Neutrophil (primary cell): ENCODE measurements around the gene NXNL1.

Experiments used
- H3K27ac ChIP-seq: fragments of 200-600 bp; sonication (generic); 2 replicates; pipeline ENCODE4 v1.5.1; 2016; ENCODE audit warnings: mild to moderate bottlenecking, moderate library complexity
- H3K27me3 ChIP-seq: fragments of 200-600 bp; sonication (generic); 2 replicates; pipeline ENCODE4 v1.6.0; 2016; ENCODE audit warnings: mild to moderate bottlenecking
- H3K36me3 ChIP-seq: fragments of 200-600 bp; sonication (generic); 2 replicates; pipeline ENCODE4 v1.5.1; 2017
- H3K4me1 ChIP-seq, 2 experiments: fragments of 200-600 bp in 1 of 2; sonication (generic) in 1 of 2; 1 replicate in 1 of 2; 2 replicates in 1 of 2; pipeline versions ENCODE4 v1.5.1 to v1.6.1; 2013 to 2016; ENCODE audit warnings: low read depth in 1 of 2, low read length in 1 of 2, mild to moderate bottlenecking in 1 of 2, moderate library complexity in 1 of 2; ENCODE audit not compliant: control insufficient read depth in 1 of 2, insufficient read depth in 1 of 2
- H3K4me3 ChIP-seq, 2 experiments: fragments of 200-600 bp in 1 of 2; sonication (generic) in 1 of 2; 1 replicate in 1 of 2; 2 replicates in 1 of 2; pipeline ENCODE4 v1.5.1; 2013 to 2016; ENCODE audit warnings: low read depth in 1 of 2, low read length in 1 of 2, mild to moderate bottlenecking in 1 of 2, moderate library complexity in 1 of 2
- H3K9me3 ChIP-seq: fragments of 200-600 bp; sonication (generic); 2 replicates; pipeline ENCODE4 v1.5.1; 2016
- TF ChIP-seq, protein P1 (sequence below): fragments of 200-600 bp; sonication (generic); IDR thresholded peaks from 2 replicates; pipeline ENCODE4 v1.5.1; 2016; ENCODE audit warnings: antibody characterized with exemption

The NXNL1 gene

DNA sequence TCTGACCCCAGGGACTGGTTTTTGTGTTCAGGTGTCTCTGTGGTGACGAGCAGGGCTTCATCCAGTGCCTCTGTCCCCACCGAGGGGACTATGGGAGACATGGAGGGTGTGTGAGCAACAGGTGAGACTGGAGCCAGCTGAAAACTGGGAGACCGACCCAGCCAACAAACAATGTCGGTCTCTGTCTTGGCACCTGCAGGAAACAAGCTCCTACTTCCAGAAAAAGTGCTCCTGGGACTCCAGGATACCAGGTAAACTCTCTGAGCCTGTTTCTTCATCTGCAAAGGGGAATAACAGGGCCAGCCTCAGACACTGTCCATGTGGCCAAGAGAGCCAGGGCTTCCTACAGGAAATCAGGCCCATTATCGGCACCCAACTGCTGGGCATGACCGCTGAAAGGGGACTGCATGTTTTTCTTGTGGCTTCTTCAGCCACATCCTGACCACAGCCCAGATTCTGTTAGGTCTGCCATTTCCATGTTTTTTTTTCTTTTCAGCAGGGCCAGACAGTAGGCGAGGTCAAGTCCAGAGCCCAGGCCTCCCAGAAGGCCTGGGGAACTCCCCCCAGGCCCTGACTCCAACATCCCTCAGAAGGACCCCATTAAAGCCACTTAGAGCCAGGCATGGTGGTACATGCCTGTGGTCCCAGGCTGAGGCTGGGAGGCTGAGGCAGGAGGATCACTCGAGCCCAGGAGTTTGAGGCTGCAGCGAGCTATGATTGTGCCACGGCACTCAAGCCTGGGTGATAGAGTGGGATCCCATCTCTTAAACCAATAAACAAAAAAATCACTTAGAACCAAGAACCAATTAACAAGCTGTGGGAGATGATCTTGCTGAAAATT is 54.5 kb downstream of the NXNL1 start:
- Histone ChIP-seq H3K4me1 (peaks cover 32 to 50% of the 10 kb centered on the region in 2 experiments), H3K27me3 (no peaks in the 10 kb centered on the region), H3K4me3 (peak overlapping the region; percentile 60 to 70)

More for the DNA sequence above, 54.5 kb downstream of the NXNL1 start:
- Histone ChIP-seq H3K36me3 (peaks cover 3% of the 10 kb centered on the region), H3K9me3 (no peaks in the 10 kb centered on the region), H3K27ac (peak overlapping the region; percentile 92)
- TF ChIP-seq, protein P1, sequence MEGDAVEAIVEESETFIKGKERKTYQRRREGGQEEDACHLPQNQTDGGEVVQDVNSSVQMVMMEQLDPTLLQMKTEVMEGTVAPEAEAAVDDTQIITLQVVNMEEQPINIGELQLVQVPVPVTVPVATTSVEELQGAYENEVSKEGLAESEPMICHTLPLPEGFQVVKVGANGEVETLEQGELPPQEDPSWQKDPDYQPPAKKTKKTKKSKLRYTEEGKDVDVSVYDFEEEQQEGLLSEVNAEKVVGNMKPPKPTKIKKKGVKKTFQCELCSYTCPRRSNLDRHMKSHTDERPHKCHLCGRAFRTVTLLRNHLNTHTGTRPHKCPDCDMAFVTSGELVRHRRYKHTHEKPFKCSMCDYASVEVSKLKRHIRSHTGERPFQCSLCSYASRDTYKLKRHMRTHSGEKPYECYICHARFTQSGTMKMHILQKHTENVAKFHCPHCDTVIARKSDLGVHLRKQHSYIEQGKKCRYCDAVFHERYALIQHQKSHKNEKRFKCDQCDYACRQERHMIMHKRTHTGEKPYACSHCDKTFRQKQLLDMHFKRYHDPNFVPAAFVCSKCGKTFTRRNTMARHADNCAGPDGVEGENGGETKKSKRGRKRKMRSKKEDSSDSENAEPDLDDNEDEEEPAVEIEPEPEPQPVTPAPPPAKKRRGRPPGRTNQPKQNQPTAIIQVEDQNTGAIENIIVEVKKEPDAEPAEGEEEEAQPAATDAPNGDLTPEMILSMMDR, result no peak
